AG04449 (cell line): ENCODE measurements around the gene MGAT5B.

Experiments used
- CTCF ChIA-PET: fragments of 350-600 bp; formaldehyde crosslinking; extraction: SDS; loops from one replicate; lab custom pipeline; 2021; ENCODE audit warnings: antibody characterized with exemption; lab: Yijun Ruan, JAX
- POLR2A ChIA-PET: fragments of 400-600, 350-600 bp; formaldehyde crosslinking; extraction: SDS; loops from one replicate; lab custom pipeline; 2020; ENCODE audit warnings: antibody characterized with exemption, inconsistent platforms; lab: Yijun Ruan, JAX
- DNase-seq: peaks from one replicate; pipeline ENCODE4 v3.0.0-alpha.2; 2010; ENCODE audit warnings: low read depth, low spot score
- H3K4me3 ChIP-seq: 2 replicates; pipeline ENCODE4 v1.5.1; 2011; ENCODE audit warnings: low read depth, mild to moderate bottlenecking, control low read depth, low read length
- TF ChIP-seq, protein P1 (sequence below): IDR thresholded peaks from one replicate; pipeline ENCODE4 v1.5.1; 2011; ENCODE audit warnings: mild to moderate bottlenecking, moderate library complexity, low read length, control low read depth, inconsistent platforms; ENCODE audit not compliant: insufficient read depth; ENCODE audit errors: missing control alignments

The MGAT5B gene

DNA sequence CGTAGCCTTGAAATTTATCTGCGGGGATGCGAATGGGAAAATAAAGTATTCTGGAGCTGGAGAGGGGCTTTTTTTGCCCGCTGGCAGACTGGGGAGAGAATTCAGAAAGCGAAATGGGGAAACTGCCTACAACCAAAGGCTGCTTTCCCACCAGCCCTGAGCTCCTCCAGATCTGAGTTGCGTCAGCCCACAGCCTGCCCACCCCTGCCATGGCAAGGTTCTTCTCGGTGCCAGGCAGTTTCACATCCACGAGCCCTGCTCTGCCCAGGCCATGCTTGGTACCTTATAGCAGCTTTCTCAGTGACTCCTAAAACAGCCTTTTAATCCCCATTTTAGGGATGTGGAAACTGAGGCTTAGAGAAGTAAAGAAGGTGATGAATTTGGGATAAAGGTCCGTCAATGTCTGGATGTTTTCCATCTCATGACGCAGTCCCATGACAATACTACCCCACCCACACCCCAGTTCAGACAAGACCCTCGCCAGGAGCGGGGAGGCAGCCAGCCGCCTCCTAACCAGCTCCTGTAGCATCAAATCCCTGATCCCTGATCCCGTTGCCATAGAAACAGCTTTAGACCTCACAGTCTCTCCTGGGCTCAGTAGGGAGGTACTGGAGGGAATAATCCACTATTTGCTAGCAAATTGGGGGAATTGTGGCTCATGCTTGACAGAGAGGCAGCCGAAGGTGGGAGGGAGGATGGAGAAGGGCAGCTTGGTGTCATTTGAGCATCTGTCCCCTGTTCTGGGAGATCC lies 113.5 kb downstream of the MGAT5B start:
- no peak for DNase-seq
- ChIA-PET CTCF (no interaction called here), POLR2A (no interaction called here)
- TF ChIP-seq, protein P1, sequence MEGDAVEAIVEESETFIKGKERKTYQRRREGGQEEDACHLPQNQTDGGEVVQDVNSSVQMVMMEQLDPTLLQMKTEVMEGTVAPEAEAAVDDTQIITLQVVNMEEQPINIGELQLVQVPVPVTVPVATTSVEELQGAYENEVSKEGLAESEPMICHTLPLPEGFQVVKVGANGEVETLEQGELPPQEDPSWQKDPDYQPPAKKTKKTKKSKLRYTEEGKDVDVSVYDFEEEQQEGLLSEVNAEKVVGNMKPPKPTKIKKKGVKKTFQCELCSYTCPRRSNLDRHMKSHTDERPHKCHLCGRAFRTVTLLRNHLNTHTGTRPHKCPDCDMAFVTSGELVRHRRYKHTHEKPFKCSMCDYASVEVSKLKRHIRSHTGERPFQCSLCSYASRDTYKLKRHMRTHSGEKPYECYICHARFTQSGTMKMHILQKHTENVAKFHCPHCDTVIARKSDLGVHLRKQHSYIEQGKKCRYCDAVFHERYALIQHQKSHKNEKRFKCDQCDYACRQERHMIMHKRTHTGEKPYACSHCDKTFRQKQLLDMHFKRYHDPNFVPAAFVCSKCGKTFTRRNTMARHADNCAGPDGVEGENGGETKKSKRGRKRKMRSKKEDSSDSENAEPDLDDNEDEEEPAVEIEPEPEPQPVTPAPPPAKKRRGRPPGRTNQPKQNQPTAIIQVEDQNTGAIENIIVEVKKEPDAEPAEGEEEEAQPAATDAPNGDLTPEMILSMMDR = no peak
- H3K4me3 ChIP-seq = no peak overlapping the region

DNA sequence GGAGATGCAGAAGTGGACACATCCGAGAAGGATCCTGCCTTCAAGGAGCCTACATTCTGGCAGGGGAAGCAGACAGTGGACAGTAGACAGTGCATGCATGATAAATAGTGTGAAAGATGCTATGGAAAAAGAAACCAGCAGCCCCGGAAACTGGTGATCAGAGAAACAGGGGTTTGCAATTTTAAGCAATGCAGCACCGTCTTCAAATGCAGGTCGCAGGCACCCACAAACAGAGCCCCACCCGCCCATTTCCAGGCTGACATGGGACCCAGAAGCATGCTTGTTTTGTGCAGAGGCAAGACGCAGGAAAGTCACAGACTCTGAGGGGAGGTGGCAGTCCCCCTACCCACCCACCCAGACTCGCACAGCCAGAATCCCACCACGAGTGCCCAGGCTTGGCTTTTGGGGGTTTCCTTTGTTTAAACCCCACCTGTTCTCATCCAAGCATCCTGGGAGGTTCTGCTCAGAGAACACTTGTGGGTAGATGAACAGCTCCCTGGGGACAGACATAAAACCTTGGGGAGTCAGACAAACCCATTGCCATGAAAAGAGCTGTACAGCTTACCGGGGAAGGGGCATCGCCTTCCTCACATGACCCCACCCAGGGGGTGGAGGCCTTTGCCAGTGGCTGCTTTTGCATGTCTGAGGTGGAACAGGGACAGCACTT lies 114.3 kb downstream of the MGAT5B start:
- TF ChIP-seq, protein P1 = no peak
- ChIA-PET POLR2A (no interaction called here), CTCF (no interaction called here)
- no peak for DNase-seq
- no peak overlapping the region for H3K4me3 ChIP-seq

DNA sequence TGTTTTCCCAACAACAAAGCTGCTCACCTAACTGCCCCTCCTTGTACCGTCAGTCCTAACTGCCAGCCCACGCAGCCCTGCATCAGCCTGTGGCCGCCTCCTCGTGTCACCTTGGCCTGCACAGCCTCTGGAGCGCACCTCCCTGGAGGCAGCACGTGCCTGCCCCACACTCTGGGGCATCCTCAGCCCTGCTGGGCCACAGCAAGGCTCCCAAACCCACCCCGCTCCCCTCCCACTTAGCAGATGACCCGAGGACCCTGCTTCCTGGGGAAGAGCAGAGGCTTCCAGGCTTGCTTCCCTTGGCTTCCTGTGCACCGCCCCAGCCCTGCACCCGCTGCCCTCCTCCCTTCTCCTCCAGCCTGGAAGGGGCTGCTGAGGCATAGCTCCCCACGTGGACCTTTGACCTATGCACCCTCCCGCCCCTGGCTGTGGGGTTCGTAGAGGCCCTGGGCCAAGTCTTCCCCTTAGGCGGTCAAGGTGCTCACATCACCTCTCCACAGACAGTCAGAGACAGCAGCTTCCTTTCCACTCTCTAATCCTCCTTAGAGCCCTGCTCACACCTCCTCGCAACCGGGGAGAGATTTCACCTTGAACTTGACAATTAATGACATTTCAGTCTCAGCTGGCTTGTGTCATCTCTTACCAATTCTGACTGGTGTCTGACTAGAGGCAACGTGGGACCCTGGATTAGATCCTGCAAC lies 115.0 kb downstream of the MGAT5B start:
- TF ChIP-seq, protein P1 = no peak
- no peak for DNase-seq
- POLR2A ChIA-PET = no interaction called here
- no peak overlapping the region for H3K4me3 ChIP-seq
- CTCF ChIA-PET = no interaction called here

DNA sequence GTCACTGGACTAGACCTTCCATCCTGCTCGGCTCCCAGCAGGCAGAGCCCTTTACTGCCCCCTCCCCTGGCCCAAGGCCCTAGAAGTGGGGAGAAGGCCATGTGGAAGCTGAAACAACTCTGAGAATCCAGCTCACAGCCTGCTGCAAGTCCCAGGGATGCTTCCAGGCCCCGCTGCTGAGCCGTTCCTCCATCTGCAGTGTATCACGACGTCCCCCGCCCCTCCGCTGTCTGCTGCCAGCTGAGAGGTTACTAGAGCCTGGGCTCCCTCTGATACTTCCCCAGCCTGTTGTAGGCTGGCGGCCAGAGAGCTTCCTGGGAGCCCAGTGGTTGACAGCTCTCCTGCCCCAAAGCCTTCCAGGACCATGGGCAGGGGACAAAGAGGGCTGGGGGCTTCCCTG lies 118.2 kb downstream of the MGAT5B start:
- TF ChIP-seq, protein P1 = no peak
- ChIA-PET CTCF (no interaction called here), POLR2A (no interaction called here)
- no peak for DNase-seq
- no peak overlapping the region for H3K4me3 ChIP-seq

DNA sequence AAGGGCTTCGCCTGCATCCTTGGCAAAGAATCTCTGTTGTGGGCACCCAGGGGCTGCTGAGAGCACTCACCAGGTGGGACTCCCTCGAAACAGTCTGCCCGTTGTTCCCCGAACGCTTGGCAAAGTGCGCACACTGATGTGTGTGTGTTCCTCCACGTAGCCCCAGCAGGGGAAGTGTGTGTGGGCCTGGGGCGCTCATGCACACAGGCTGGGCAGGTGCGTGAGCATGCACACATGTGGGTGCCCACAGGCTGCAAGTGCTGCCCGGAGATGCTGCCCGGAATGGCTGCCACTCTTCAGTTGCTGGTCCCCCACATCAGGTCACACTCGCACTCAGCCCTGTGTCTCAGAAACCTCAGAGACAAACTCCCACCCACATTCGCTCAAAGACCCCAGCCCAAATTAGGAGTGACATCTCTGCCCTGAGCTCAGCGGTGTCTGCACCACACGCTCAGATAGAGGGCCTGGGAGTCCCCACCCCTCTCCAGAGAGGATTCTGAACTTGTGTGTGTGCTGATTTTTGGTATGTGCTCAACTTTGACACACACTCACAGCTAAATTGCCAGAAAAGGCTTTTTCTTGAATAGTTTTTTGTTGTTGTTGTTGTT lies 119.4 kb downstream of the MGAT5B start:
- TF ChIP-seq, protein P1 = no peak
- no peak for DNase-seq
- H3K4me3 ChIP-seq = no peak overlapping the region
- CTCF ChIA-PET = no interaction called here
- POLR2A ChIA-PET = no interaction called here
